H1 (cell line): ENCODE results near the gene WRAP53. TPM values are rescaled to one million over a fixed set of nuclear protein-coding genes. Genes with fewer than 3 reads are reported as not detected.

Experiments
- CTCF ChIA-PET: fragments of 300-600 bp; sonication (Branson Sonifier 250); formaldehyde crosslinking; loops from one replicate; lab custom pipeline; 2021; ENCODE audit not compliant: partially characterized antibody; lab: Charles Lee
- POLR2A ChIA-PET: fragments of 300-600 bp; sonication (Branson Sonifier 250); formaldehyde crosslinking; loops from one replicate; lab custom pipeline; 2021; ENCODE audit warnings: inconsistent platforms; ENCODE audit not compliant: partially characterized antibody; lab: Charles Lee
- DNase-seq, 2 experiments: peaks; one replicate each; pipeline versions ENCODE4 v3.0.0 to v3.0.0-alpha.2; 2010 to 2022; ENCODE audit warnings: low spot score in 2 of 2, low read depth in 1 of 2, mixed read lengths in 1 of 2
- FAIRE-seq: peaks from 2 replicates; lab custom pipeline; 2011; peaks lifted over from hg19 to GRCh38; lab: Jason Lieb, UNC
- H2AFZ ChIP-seq: 2 replicates; pipeline ENCODE4 v1.8.1; 2012; ENCODE audit warnings: low read length, inconsistent platforms
- H2AK5ac ChIP-seq: 2 replicates; pipeline ENCODE4 v1.6.1; 2013; ENCODE audit warnings: low read depth, low read length
- H2BK120ac ChIP-seq: replicated peaks from 2 replicates; pipeline ENCODE3; 2013; ENCODE audit warnings: low read depth, low read length, inconsistent platforms
- H2BK12ac ChIP-seq: 2 replicates; pipeline ENCODE4 v1.6.1; 2013; ENCODE audit warnings: low read depth, low read length
- H2BK15ac ChIP-seq: 2 replicates; pipeline ENCODE4 v1.6.1; 2013; ENCODE audit warnings: low read length
- H2BK20ac ChIP-seq: 2 replicates; pipeline ENCODE4 v1.6.1; 2013; ENCODE audit warnings: low read length
- H2BK5ac ChIP-seq: 2 replicates; pipeline ENCODE4 v1.6.1; 2013; ENCODE audit warnings: low read depth, low read length
- H3K14ac ChIP-seq: 2 replicates; pipeline ENCODE4 v1.6.1; 2013; ENCODE audit warnings: inconsistent platforms; ENCODE audit not compliant: insufficient read length
- H3K18ac ChIP-seq: 2 replicates; pipeline ENCODE4 v1.6.1; 2013; ENCODE audit warnings: low read length; ENCODE audit errors: extremely low read depth
- H3K23ac ChIP-seq: 2 replicates; pipeline ENCODE4 v1.6.1; 2013; ENCODE audit warnings: inconsistent platforms; ENCODE audit not compliant: insufficient read length
- H3K23me2 ChIP-seq: 2 replicates; pipeline ENCODE4 v1.6.1; 2013; ENCODE audit warnings: low read depth, low read length
- H3K27ac ChIP-seq: 2 replicates; pipeline ENCODE4 v1.6.1; 2011; ENCODE audit warnings: low read depth, low read length, inconsistent platforms
- H3K27me3 ChIP-seq, 4 experiments: replicated peaks in 1 of 4; 1 replicate in 1 of 4; 2 replicates in 3 of 4; pipeline versions ENCODE4 v1.6.1 to v1.8.1; 2011 to 2013; ENCODE audit warnings: low read length in 3 of 4, mild to moderate bottlenecking in 3 of 4, inconsistent platforms in 2 of 4, mixed read lengths in 2 of 4, moderate library complexity in 1 of 4; ENCODE audit not compliant: control insufficient read depth in 3 of 4, insufficient read depth in 3 of 4; ENCODE audit errors: extremely low read depth in 1 of 4
- H3K36me3 ChIP-seq, 4 experiments: 2 replicates each; pipeline versions ENCODE4 v1.6.1 to v1.8.1; 2011 to 2013; ENCODE audit warnings: mild to moderate bottlenecking in 4 of 4, low read length in 3 of 4, moderate library complexity in 2 of 4, control low read depth in 1 of 4, inconsistent platforms in 1 of 4; ENCODE audit not compliant: insufficient read depth in 4 of 4, control insufficient read depth in 2 of 4
- H3K4ac ChIP-seq: replicated peaks from 2 replicates; pipeline ENCODE3; 2013; ENCODE audit warnings: low read length, low read depth, mixed read lengths, inconsistent platforms; ENCODE audit not compliant: insufficient read length
- H3K4me1 ChIP-seq, 4 experiments: replicated peaks in 1 of 4; 1 replicate in 1 of 4; 2 replicates in 3 of 4; pipeline versions ENCODE4 v1.6.1 to v1.8.1; 2011 to 2013; ENCODE audit warnings: low read length in 3 of 4, inconsistent platforms in 2 of 4, mixed read lengths in 1 of 4; ENCODE audit not compliant: insufficient read depth in 4 of 4, control insufficient read depth in 3 of 4
- H3K4me2 ChIP-seq, 2 experiments: 2 replicates each; pipeline versions ENCODE4 v1.6.1 to v1.8.1; 2011 to 2013; ENCODE audit warnings: low read depth in 2 of 2, low read length in 2 of 2, control low read depth in 1 of 2, inconsistent platforms in 1 of 2, mild to moderate bottlenecking in 1 of 2; ENCODE audit not compliant: insufficient read depth in 1 of 2
- H3K4me3 ChIP-seq, 4 experiments: fragments of 200-600, 300-600 bp in 1 of 4; sonication (generic), shearing (Covaris generic), sonication (Bioruptor Twin) in 1 of 4; 2 replicates each; pipeline versions ENCODE4 v1.5.1 to v1.8.1; 2011 to 2016; ENCODE audit warnings: low read length in 4 of 4, low read depth in 3 of 4, control low read depth in 2 of 4, inconsistent platforms in 2 of 4, mild to moderate bottlenecking in 2 of 4, mixed read lengths in 1 of 4, moderate library complexity in 1 of 4; ENCODE audit not compliant: insufficient read depth in 2 of 4; ENCODE audit errors: extremely low read depth in 1 of 4
- H3K56ac ChIP-seq: replicated peaks from 2 replicates; pipeline ENCODE3; 2013; ENCODE audit warnings: low read depth, mild to moderate bottlenecking, mixed read lengths, low read length, inconsistent platforms; ENCODE audit not compliant: insufficient read length
- H3K79me1 ChIP-seq: 2 replicates; pipeline ENCODE4 v1.6.1; 2013; ENCODE audit warnings: low read depth, low read length, control low read depth
- H3K79me2 ChIP-seq, 2 experiments: 2 replicates each; pipeline versions ENCODE4 v1.6.1 to v1.8.1; 2012 to 2013; ENCODE audit warnings: low read length in 2 of 2, mild to moderate bottlenecking in 2 of 2, inconsistent platforms in 1 of 2; ENCODE audit not compliant: insufficient read depth in 2 of 2, control insufficient read depth in 1 of 2
- H3K9ac ChIP-seq, 4 experiments: replicated peaks in 1 of 4; 1 replicate in 1 of 4; 2 replicates in 3 of 4; pipeline versions ENCODE4 v1.6.1 to v1.8.1; 2011 to 2013; ENCODE audit warnings: low read depth in 3 of 4, low read length in 3 of 4, control low read depth in 2 of 4, mild to moderate bottlenecking in 2 of 4, moderate library complexity in 2 of 4, inconsistent platforms in 1 of 4; ENCODE audit errors: extremely low read depth in 1 of 4
- H3K9me3 ChIP-seq, 2 experiments: 2 replicates each; pipeline versions ENCODE4 v1.6.1 to v1.8.1; 2012 to 2013; ENCODE audit warnings: mild to moderate bottlenecking in 2 of 2, moderate library complexity in 2 of 2, control low read depth in 1 of 2, inconsistent platforms in 1 of 2, low read depth in 1 of 2, low read length in 1 of 2, mixed read lengths in 1 of 2; ENCODE audit not compliant: insufficient read depth in 2 of 2
- H4K20me1 ChIP-seq, 2 experiments: replicated peaks in 1 of 2; 2 replicates each; pipeline versions ENCODE3 to v1.8.1; 2011 to 2013; ENCODE audit warnings: inconsistent platforms in 2 of 2, low read length in 2 of 2, mild to moderate bottlenecking in 1 of 2; ENCODE audit not compliant: insufficient read depth in 2 of 2, control insufficient read depth in 1 of 2
- H4K5ac ChIP-seq: 2 replicates; pipeline ENCODE4 v1.6.1; 2013; ENCODE audit warnings: low read length, low read depth, mixed read lengths, inconsistent platforms; ENCODE audit not compliant: insufficient read length
- H4K8ac ChIP-seq: 2 replicates; pipeline ENCODE4 v1.8.0; 2013; ENCODE audit warnings: mild to moderate bottlenecking, moderate library complexity, low read length, inconsistent platforms; ENCODE audit not compliant: insufficient read depth; ENCODE audit errors: extremely low read depth
- H4K91ac ChIP-seq: replicated peaks from 2 replicates; pipeline ENCODE3; 2013; ENCODE audit warnings: low read length, mixed read lengths, inconsistent platforms; ENCODE audit not compliant: insufficient read length
- ASH2L ChIP-seq: fragments of 200-600, 300-600 bp; sonication (generic); IDR thresholded peaks from one replicate; pipeline ENCODE4 v1.7.1; 2017; ENCODE audit warnings: low read length
- KDM1A ChIP-seq: fragments of 200-600, 300-600 bp; sonication (generic); IDR thresholded peaks from 2 replicates; pipeline ENCODE4 v1.7.1; 2016; ENCODE audit warnings: mild to moderate bottlenecking, low read length, borderline replicate concordance
- WGBS, 2 experiments: shearing (Covaris generic) in 1 of 2; methylation state at CpG; one replicate each; pipeline versions ENCODE4 v1.1.6 to v1.1.7; 2013 to 2015; ENCODE audit warnings: low lambda C conversion rate in 2 of 2, mixed read lengths in 2 of 2, inconsistent platforms in 1 of 2, low coverage in 1 of 2, missing lambda C conversion rate in 1 of 2; ENCODE audit not compliant: insufficient replicate concordance in 2 of 2, insufficient coverage in 1 of 2, insufficient read length in 1 of 2; ENCODE audit errors: extremely low coverage in 1 of 2, missing lambda C conversion rate in 1 of 2; 5-methylcytosine and 5-hydroxymethylcytosine counted together
- polyA plus RNA-seq, 7 experiments: library from polyadenylated mRNA; depleted of rRNA in 3 of 7; stranded (reverse) in 5 of 7; unstranded in 2 of 7; fragments of >200 nt in 5 of 7; fragments of 200-250 nt in 2 of 7; gene quantifications; 1 replicate in 5 of 7; 2 replicates in 1 of 7; 4 replicates in 1 of 7; pipeline versions ENCODE4 v1.2.1 to v1.2.3, GENCODE V29; 2011 to 2013; ENCODE audit warnings: missing spikeins in 2 of 7, mixed read lengths in 2 of 7
- total RNA-seq: library from RNA; stranded (reverse); fragmentation: NEBNext Ultra II Directional; extraction: Animal tissue kit (Norgen Biotek cat#: 25700); gene quantifications from 2 replicates; pipeline ENCODE4 v1.2.1, GENCODE V29; 2021

The WRAP53 gene
- total and polyA plus RNA-seq, 2 of the 8 experiments (the other 6 are each of a cell fraction or from before 2014, with no cell fraction given), result 29.2 to 30.1 TPM

GRCh38 chr17:7656958-7657609 lies 31.2 kb upstream of the WRAP53 start:
- Histone ChIP-seq H4K5ac (peak overlapping the region; percentile 68), H3K4me2 (peak overlapping the region; percentile 65 to 68), H2AK5ac (0 out of 2 replicates have a peak overlapping the region, but pooled peaks have one; percentile 44), H2BK12ac (0 out of 2 replicates have a peak overlapping the region, but pooled peaks have one; percentile 60), H4K91ac (peak overlapping the region; percentile 79), H3K4me3 (peak overlapping the region in 2 of 4 experiments; percentile 3 to 47; a peak in 3 of 8 replicates), H2BK15ac (no peak overlapping the region), H3K23ac (no peak overlapping the region), H2BK20ac (peak overlapping the region; percentile 72; the same call in 1 of the 2 replicates), H2BK5ac (peak overlapping the region; percentile 93; the same call in 1 of the 2 replicates), H3K27ac (peak overlapping the region; percentile 38; the same call in 1 of the 2 replicates), H3K79me2 (no peaks in the 10 kb centered on the region), H4K20me1 (peaks cover 0 to 2% of the 10 kb centered on the region in 2 experiments), H2AFZ (no peak overlapping the region), H2BK120ac (peak overlapping the region; percentile 73), H3K23me2 (peaks cover 5% of the 10 kb centered on the region; the same call in 1 of the 2 replicates), H3K79me1 (no peaks in the 10 kb centered on the region), H4K8ac (no peak overlapping the region), H3K56ac (peak overlapping the region; percentile 52), H3K9me3 (no peaks in the 10 kb centered on the region), H3K4me1 (peaks cover 7 to 16% (median 12%) of the 10 kb centered on the region in 4 experiments), H3K4ac (no peak overlapping the region), H3K9ac (peak overlapping the region in 1 of 4 experiments; percentile 28; a peak in 1 of 7 replicates), H3K18ac (peak overlapping the region; percentile 88), H3K27me3 (peaks cover 0 to 9% (median 2%) of the 10 kb centered on the region in 4 experiments; a peak in 3 of 7 replicates), H3K36me3 (no peaks in the 10 kb centered on the region; a peak in 2 of 8 replicates), H3K14ac (no peak overlapping the region)
- POLR2A ChIA-PET, result interaction anchor here (0.9 to 79.4 kb wide), 7 partner anchors 10 to 197 kb away, joined by 3 to 2272 read pairs (median 8); partner anchors contain the start of genes ATP1B2, CD68, EFNB3 and FXR2
- WGBS, 2 experiments, result 3% methylated on average over 10 of the region's 10 CpGs; no CpG with 5 or more reads in 1 of the 2 experiments
- DNase-seq (peak; percentile 88 to 90), FAIRE-seq (peak; percentile 91)
- CTCF ChIA-PET, result interaction anchor here (0.9 to 18.2 kb wide), 14 partner anchors 9 to 213 kb away, joined by 3 to 211 read pairs (median 4); partner anchors contain the start of genes EFNB3, SHBG, TP53 and WRAP53
- TF ChIP-seq ASH2L (peak; percentile 99), KDM1A (0 out of 2 replicates have a peak, but pooled peaks have one; percentile 12)
